Cardiac septum (tissue), 1 donor: ENCODE results near the gene AHRR. TPM values are rescaled to one million over a fixed set of nuclear protein-coding genes. Genes with fewer than 3 reads are reported as not detected.

Source experiments
- DNase-seq: peaks from one replicate; pipeline ENCODE4 v3.0.0-alpha.2; 2020; ENCODE audit warnings: low spot score
- intact Hi-C: fragments of 100-400 bp; cut with DNase I; formaldehyde crosslinking; loops from one replicate; pipeline ENCODE4 v1.14.0; 2022
- total RNA-seq: library from RNA; stranded (reverse); fragmentation: NEBNext Ultra II Directional; extraction: Animal tissue kit (Norgen Biotek cat#: 25700); gene quantifications from one replicate; pipeline ENCODE4 v1.2.1, GENCODE V29; 2021
- donor health status: DM: no; HTN: no; CAD: no.

Gene AHRR
- total RNA-seq, 1 donor from 2014 or later, result 0.73 TPM

GRCh38 chr5:420632-421286, 99.2 kb downstream of the AHRR start:
- intact Hi-C loops, result no loop called here
- peak; percentile 67 for DNase-seq

GRCh38 chr5:421287-421880, 99.9 kb downstream of the AHRR start:
- intact Hi-C loops, result no loop called here
- DNase-seq, result peak; percentile 51

- DNase-seq, result peak; percentile 75
- intact Hi-C loops, result no loop called here
These were observed 100.4 kb downstream of the AHRR start for GRCh38 chr5:421901-422300.

GRCh38 chr5:422323-423232, 101.1 kb downstream of the AHRR start:
- intact Hi-C loops, result no loop called here
- DNase-seq, result peak; percentile 66

- intact Hi-C loops, result no loop called here
- peak; percentile 31 for DNase-seq
These were observed 101.7 kb downstream of the AHRR start for GRCh38 chr5:423233-423565.

GRCh38 chr5:423626-424261, 102.2 kb downstream of the AHRR start:
- DNase-seq, result peak; percentile 73
- intact Hi-C loops, result no loop called here

GRCh38 chr5:424301-425110, 103.0 kb downstream of the AHRR start:
- peak; percentile 72 for DNase-seq
- intact Hi-C loops, result no loop called here

- DNase-seq, result no peak
- intact Hi-C loops, result no loop called here
These were observed 104.2 kb downstream of the AHRR start for GRCh38 chr5:425714-426113.

GRCh38 chr5:426392-426976, 105.0 kb downstream of the AHRR start:
- intact Hi-C loops, result no loop called here
- no peak for DNase-seq

GRCh38 chr5:427415-428087, 106.0 kb downstream of the AHRR start:
- DNase-seq, result no peak
- intact Hi-C loops, result no loop called here

- no peak for DNase-seq
These were observed 106.7 kb downstream of the AHRR start for GRCh38 chr5:428219-428618.

GRCh38 chr5:428754-429452, 107.4 kb downstream of the AHRR start:
- peak; percentile 56 for DNase-seq
- intact Hi-C loops, result no loop called here

More at GRCh38 chr5:428219-428618, 106.7 kb downstream of the AHRR start:
- intact Hi-C loops, result no loop called here

GRCh38 chr5:429453-430188, 108.1 kb downstream of the AHRR start:
- peak; percentile 72 for DNase-seq
- intact Hi-C loops, result loop anchor here (5.0 kb wide), 1 partner anchor 112 kb away; no protein-coding TSS in a partner anchor

GRCh38 chr5:430214-430925, 108.9 kb downstream of the AHRR start:
- intact Hi-C loops, result loop anchor here (5.0 kb wide), 1 partner anchor 113 kb away; no protein-coding TSS in a partner anchor
- DNase-seq, result no peak

- intact Hi-C loops, result loop anchor here (5.0 kb wide), 1 partner anchor 114 kb away; no protein-coding TSS in a partner anchor
- no peak for DNase-seq
These were observed 109.6 kb downstream of the AHRR start for GRCh38 chr5:431001-431710.

- DNase-seq, result no peak
- intact Hi-C loops, result loop anchor here (5.0 kb wide), 1 partner anchor 114 kb away; no protein-coding TSS in a partner anchor
These were observed 110.2 kb downstream of the AHRR start for GRCh38 chr5:431711-432050.
